ENCODE measurements around the gene SORCS3. TPM values are rescaled to one million over a fixed set of nuclear protein-coding genes. Genes with fewer than 3 reads are reported as not detected.

The SORCS3 gene
- total RNA-seq, 1 experiment from 2014 or later: not detected

DNA sequence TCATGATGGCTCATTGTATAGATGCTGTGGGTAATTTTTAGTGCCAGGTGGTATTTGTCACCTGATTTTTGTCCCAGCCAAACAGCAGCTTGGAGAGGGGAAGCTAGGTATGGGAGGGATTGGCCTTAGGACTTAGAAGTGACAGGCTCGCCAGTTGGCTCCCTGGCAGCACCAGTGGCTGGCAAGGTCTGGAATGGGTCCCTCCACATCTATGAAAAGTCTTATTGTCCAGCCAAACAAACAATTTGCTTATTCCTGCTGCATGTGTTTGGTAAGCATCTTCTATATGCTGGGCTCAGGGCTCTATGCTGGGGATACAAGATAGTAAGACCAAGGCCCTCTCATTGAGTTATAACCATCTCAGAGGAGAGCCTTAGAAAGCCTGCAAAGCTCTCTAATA lies 42.5 kb downstream of the SORCS3 start:
- no peak for ATAC-seq
- RAD21 ChIA-PET (ENCODE audit: low non-redundant PET in 1 of 2, low total read pairs in 2 of 2, uncharacterized antibody in 2 of 2, unreplicated experiment in 2 of 2): no interaction called here
- no peak for DNase-seq (ENCODE audit: low read depth, low spot score)

More for the DNA sequence above, 42.5 kb downstream of the SORCS3 start:
- TF ChIP-seq TCF7L2 (IDR thresholded peaks at IDR 0.05; ENCODE audit: borderline replicate concordance, extremely low read depth, insufficient read depth, insufficient read length) (no peak), CBX3 (IDR thresholded peaks at IDR 0.05; ENCODE audit: low read depth) (no peak), EGR1 (IDR thresholded peaks at IDR 0.05; ENCODE audit: low read depth) (no peak), EZH2phosphoT487 (IDR thresholded peaks at IDR 0.05; ENCODE audit: borderline replicate concordance) (no peak), ZFX (IDR thresholded peaks at IDR 0.05) (no peak), RAD21 (IDR thresholded peaks at IDR 0.05; ENCODE audit: low read depth) (no peak), SRF (IDR thresholded peaks at IDR 0.05; ENCODE audit: low read depth) (no peak), EZH2 (IDR thresholded peaks at IDR 0.05) (no peak), ZNF274 (IDR thresholded peaks at IDR 0.05; ENCODE audit: low read depth, low read length) (no peak), FOSL1 (IDR thresholded peaks at IDR 0.05; ENCODE audit: low read depth) (no peak), JUND (IDR thresholded peaks at IDR 0.05) (no peak), YY1 (IDR thresholded peaks at IDR 0.05; ENCODE audit: extremely low read depth, insufficient replicate concordance, low read depth, low read length) (no peak), SIN3A (IDR thresholded peaks at IDR 0.05; ENCODE audit: low read depth) (no peak), MAX (IDR thresholded peaks at IDR 0.05) (no peak), POLR2A (IDR thresholded peaks at IDR 0.05; ENCODE audit: borderline replicate concordance, extremely low read depth, insufficient read depth, insufficient read length) (no peak)
- TF ChIP-seq, protein P1, sequence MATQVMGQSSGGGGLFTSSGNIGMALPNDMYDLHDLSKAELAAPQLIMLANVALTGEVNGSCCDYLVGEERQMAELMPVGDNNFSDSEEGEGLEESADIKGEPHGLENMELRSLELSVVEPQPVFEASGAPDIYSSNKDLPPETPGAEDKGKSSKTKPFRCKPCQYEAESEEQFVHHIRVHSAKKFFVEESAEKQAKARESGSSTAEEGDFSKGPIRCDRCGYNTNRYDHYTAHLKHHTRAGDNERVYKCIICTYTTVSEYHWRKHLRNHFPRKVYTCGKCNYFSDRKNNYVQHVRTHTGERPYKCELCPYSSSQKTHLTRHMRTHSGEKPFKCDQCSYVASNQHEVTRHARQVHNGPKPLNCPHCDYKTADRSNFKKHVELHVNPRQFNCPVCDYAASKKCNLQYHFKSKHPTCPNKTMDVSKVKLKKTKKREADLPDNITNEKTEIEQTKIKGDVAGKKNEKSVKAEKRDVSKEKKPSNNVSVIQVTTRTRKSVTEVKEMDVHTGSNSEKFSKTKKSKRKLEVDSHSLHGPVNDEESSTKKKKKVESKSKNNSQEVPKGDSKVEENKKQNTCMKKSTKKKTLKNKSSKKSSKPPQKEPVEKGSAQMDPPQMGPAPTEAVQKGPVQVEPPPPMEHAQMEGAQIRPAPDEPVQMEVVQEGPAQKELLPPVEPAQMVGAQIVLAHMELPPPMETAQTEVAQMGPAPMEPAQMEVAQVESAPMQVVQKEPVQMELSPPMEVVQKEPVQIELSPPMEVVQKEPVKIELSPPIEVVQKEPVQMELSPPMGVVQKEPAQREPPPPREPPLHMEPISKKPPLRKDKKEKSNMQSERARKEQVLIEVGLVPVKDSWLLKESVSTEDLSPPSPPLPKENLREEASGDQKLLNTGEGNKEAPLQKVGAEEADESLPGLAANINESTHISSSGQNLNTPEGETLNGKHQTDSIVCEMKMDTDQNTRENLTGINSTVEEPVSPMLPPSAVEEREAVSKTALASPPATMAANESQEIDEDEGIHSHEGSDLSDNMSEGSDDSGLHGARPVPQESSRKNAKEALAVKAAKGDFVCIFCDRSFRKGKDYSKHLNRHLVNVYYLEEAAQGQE (IDR thresholded peaks at IDR 0.05; ENCODE audit: low read depth): no peak
- TF ChIP-seq, protein P2, sequence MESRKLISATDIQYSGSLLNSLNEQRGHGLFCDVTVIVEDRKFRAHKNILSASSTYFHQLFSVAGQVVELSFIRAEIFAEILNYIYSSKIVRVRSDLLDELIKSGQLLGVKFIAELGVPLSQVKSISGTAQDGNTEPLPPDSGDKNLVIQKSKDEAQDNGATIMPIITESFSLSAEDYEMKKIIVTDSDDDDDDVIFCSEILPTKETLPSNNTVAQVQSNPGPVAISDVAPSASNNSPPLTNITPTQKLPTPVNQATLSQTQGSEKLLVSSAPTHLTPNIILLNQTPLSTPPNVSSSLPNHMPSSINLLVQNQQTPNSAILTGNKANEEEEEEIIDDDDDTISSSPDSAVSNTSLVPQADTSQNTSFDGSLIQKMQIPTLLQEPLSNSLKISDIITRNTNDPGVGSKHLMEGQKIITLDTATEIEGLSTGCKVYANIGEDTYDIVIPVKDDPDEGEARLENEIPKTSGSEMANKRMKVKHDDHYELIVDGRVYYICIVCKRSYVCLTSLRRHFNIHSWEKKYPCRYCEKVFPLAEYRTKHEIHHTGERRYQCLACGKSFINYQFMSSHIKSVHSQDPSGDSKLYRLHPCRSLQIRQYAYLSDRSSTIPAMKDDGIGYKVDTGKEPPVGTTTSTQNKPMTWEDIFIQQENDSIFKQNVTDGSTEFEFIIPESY (IDR thresholded peaks at IDR 0.05; ENCODE audit: extremely low read depth, insufficient replicate concordance, low read length): no peak
- TF ChIP-seq, protein P3, sequence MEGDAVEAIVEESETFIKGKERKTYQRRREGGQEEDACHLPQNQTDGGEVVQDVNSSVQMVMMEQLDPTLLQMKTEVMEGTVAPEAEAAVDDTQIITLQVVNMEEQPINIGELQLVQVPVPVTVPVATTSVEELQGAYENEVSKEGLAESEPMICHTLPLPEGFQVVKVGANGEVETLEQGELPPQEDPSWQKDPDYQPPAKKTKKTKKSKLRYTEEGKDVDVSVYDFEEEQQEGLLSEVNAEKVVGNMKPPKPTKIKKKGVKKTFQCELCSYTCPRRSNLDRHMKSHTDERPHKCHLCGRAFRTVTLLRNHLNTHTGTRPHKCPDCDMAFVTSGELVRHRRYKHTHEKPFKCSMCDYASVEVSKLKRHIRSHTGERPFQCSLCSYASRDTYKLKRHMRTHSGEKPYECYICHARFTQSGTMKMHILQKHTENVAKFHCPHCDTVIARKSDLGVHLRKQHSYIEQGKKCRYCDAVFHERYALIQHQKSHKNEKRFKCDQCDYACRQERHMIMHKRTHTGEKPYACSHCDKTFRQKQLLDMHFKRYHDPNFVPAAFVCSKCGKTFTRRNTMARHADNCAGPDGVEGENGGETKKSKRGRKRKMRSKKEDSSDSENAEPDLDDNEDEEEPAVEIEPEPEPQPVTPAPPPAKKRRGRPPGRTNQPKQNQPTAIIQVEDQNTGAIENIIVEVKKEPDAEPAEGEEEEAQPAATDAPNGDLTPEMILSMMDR (IDR thresholded peaks at IDR 0.05 in 2 of 3, conservative IDR thresholded peaks at IDR 0.05 in 1 of 3; ENCODE audit: borderline replicate concordance in 1 of 3, insufficient read depth in 1 of 3, low read depth in 2 of 3, low read length in 2 of 3): no peak
- TF ChIP-seq, protein P4, sequence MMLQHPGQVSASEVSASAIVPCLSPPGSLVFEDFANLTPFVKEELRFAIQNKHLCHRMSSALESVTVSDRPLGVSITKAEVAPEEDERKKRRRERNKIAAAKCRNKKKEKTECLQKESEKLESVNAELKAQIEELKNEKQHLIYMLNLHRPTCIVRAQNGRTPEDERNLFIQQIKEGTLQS (IDR thresholded peaks at IDR 0.05): no peak
- Histone ChIP-seq H3K36me3 (ENCODE audit: control insufficient read depth in 1 of 2, insufficient read depth in 2 of 2, low read length in 2 of 2) (no peaks in the 10 kb centered on the region), H3K9me3 (ENCODE audit: control insufficient read depth in 1 of 2, insufficient read depth in 1 of 2, low read depth in 1 of 2, low read length in 2 of 2) (no peaks in the 10 kb centered on the region), H3K4me3 (replicated peaks in 1 of 2; ENCODE audit: low read depth in 1 of 2, low read length in 2 of 2) (no peak overlapping the region), H3K4me1 (ENCODE audit: control insufficient read depth in 1 of 2, insufficient read depth in 2 of 2, low read length in 2 of 2) (no peaks in the 10 kb centered on the region), H3K27me3 (ENCODE audit: insufficient read depth, low read length) (peaks cover 45% of the 10 kb centered on the region), H3K9ac (ENCODE audit: low read length) (no peak overlapping the region), H3K27ac (ENCODE audit: low read depth, low read length) (no peak overlapping the region), H3K4me2 (ENCODE audit: low read length) (no peak overlapping the region), H4K20me1 (ENCODE audit: insufficient read depth) (no peaks in the 10 kb centered on the region), H3K9me2 (ENCODE audit: insufficient read depth) (no peaks in the 10 kb centered on the region), H3K79me2 (ENCODE audit: insufficient read depth, low read length) (no peaks in the 10 kb centered on the region), H2AFZ (ENCODE audit: low read depth, low read length, poor library complexity, severe bottlenecking) (no peak overlapping the region)
- ChIA-PET POLR2A (no interaction called here), CTCF (no interaction called here)
- BruUV-seq (replicated peaks): no TSS peak
- intact Hi-C loops (cut with micrococcal nuclease): no loop called here
